Peyer's patch (tissue), 4 donors: ENCODE measurements around the gene SNX20.

Experiments
- CTCF ChIP-seq, 6 experiments: fragments of 450-650 bp in 4 of 6; fragments of 200-600 bp in 2 of 6; sonication (generic) in 1 of 6; IDR thresholded peaks; one replicate each; pipeline ENCODE4 v1.5.1; 2017 to 2019; ENCODE audit warnings: antibody characterized with exemption in 6 of 6, mild to moderate bottlenecking in 3 of 6, moderate library complexity in 1 of 6
- POLR2A ChIP-seq, 2 donors: fragments of 450-650 bp; IDR thresholded peaks; one replicate each; pipeline ENCODE4 v1.5.1; 2017; ENCODE audit warnings: antibody characterized with exemption in 2 of 2, mild to moderate bottlenecking in 2 of 2, moderate library complexity in 2 of 2

- TF ChIP-seq CTCF (IDR thresholded peaks at IDR 0.05): no peak
- TF ChIP-seq POLR2A (IDR thresholded peaks at IDR 0.05): no peak
Measured at GRCh38 chr16:50678531-50678930, 2.6 kb downstream of the SNX20 start.
